Stimulated activated CD8-positive, alpha-beta memory T cell treated with anti-CD3 and anti-CD28 coated beads, Interleukin-2, amount 100 ng/mL, for 1 hour (primary cell): ENCODE results near the gene CTRB1.
"Not testable (repeated sequence)": the region's sequence is repeated elsewhere in the genome, so short reads cannot be mapped to it uniquely, and the experiment has no call there.

Experiments
- DNase-seq, 2 donors: peaks; one replicate each; pipeline ENCODE4 v3.0.0-alpha.2; 2020; ENCODE audit warnings: low read depth in 2 of 2

Gene CTRB1

DNA sequence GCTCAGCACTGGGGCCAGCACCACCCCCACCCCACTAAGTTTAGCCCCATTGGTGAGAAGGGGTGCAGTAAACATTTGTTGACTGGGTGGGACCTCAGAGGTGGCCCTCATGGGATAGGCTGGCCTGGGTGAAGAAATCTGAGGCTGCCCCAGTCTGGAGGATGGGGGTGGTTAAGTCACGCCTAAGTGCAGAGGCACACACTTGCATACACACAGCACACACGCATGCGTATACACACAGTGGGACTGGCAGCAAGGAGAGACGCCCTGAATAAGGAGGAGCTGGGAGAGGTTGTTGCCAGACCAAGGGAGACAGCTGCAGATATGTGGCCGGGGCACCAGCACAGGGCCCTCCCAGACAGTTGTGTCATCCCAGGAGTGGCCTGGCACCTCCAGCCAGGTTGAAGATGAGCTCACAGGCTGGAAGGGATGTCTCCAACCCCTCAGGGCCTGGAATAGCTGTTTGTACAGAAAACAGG is 35.6 kb downstream of the CTRB1 start:
- no peak for DNase-seq

DNA sequence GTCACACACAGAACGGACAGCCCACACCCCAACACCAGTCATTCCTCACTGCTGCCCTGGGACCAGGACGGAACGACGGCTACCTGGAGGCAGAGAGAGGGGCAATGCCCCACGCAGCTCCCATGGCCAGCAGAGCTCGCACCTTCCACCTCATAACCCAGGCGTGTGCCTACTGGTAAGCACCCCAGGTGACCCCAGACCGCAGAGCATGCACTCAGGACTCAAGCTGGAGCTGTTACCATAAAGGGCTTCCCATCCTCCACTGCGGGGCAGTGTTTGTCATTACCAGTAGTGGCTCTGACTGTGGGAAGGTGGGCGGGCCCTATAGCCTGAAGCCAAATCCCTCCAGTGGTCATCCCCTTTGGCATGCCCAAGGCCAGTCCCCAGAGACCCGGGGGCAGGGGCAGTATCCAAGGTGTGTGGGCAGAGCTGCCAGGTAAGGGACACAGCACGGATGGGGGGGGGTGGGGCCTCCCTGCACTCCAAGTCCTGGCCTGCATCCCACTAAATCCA is 37.3 kb downstream of the CTRB1 start:
- no peak for DNase-seq

DNA sequence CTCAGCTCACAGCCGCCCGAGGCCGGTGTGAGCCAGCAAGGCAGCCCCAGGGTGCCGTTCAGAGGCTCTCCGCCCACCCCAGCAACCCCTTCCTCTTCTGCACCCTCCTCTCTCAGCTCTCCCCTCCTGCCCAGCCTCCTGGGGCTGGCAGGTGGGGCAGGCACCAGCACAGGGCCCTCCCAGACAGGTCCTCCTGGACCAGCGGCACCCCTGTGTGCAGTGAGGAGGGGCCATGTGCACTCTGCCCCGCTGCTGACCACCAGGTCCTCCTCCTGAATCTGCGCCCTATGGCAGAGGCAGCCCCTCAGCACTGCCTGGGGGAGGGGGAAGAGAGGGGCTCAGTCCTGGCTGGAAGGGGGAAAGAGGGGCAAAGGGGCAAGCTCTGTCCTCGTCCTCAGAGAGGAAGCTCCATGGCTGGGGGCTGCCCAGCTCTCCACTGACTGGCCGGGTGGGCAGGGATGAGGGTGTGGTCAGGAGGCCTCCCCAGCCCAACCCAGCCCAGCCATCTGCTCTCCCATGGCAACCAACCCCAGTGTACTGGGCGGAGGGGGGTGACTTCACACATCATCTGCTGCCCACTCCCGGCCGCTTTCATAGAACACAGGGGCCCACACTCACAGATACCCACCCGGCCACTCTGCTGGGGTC is 38.0 kb downstream of the CTRB1 start:
- DNase-seq = no peak

DNA sequence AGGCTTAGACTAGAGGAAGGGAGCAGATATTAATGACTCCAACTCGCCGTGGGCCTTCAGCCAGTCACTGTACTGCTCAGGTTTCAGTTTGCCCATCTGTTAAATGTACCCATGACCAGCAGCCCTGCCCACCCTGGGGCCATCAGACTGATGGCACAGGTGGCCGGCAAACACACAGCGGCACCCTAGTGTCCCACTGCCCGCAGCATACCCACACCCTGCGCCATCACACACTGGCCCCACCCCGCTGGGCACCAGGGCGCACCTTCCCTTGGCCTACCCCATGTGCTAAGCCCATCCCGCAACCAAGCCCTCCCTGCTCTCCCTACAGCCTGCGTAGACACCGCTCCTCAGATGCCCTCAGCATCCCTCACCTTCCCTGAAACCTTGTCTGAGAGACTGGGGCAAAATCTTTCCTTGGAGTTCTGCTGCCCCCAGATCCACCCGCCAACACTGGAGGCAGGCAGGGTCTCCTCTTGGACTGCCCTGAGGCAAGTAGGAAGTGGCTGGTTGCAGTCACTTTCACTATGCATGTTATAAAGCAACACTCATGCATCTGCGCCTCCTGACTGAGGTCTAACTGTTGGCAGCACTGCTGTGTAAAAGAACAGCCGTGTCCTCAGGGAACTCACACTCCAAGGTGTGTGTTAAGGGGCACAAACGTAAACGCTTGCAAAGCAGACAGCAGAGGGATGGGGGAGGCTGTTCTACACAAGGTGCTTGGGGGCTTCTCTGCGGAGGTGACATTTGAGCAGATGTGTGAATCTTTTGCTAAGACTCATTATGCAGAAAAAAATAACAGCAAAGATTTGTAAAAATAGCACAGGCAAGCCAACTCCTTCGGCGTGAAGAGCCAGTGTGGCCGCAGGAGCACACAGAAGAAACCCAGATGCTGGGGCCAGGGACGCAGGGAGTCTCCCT is 39.4 kb downstream of the CTRB1 start:
- no peak for DNase-seq

DNA sequence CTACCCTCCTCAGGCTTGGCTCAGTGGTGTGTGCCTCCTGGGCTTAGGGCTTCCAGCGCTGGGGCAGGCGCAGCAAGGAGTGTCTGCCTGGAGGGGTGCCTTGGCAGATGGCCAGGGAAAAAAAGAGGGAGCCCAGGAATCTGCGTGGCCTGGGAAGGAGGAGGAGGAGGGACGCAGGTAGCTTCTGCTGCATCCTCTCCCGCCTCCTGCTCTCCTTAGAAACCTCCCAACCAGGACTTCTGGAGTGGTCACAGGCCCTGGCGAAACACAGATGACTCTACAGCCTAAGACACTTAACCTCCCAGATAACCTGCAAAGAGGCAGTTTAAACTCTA is 40.0 kb downstream of the CTRB1 start:
- no peak for DNase-seq

DNA sequence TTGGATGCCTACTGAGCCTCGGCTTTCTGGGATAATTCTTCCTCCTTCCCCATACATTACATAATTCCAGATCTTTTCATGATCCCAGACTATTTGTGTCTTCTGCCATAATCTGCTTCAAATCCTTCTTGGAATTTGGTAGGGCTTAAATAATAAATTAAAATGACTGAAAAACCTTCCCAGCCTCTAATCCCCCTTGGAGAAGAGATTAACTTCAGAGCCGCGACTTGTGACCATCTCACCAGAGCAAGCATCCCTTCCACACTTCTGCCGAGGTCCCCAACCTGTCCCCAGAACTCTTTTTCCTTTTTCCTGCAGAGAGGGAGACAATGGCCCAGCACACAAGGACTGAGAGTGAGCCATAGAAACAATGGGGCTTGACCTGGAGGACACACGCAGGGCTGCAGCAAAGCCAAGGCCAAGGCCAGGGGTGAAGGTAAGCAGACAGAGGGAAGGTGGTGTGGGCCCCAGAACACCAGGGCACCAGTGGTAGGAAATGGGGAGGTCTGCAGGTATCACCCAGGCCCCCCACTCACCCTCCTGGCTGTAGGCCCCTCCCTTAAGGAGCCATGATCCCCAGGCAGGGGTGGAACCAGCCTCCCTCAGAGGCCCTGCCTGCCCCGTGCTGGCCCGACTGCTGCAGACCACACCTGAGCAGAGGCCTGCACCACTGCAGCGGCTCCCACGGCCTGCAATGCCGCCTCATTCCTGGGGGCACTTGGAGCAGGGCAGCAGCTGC is 42.2 kb downstream of the CTRB1 start:
- no peak for DNase-seq

DNA sequence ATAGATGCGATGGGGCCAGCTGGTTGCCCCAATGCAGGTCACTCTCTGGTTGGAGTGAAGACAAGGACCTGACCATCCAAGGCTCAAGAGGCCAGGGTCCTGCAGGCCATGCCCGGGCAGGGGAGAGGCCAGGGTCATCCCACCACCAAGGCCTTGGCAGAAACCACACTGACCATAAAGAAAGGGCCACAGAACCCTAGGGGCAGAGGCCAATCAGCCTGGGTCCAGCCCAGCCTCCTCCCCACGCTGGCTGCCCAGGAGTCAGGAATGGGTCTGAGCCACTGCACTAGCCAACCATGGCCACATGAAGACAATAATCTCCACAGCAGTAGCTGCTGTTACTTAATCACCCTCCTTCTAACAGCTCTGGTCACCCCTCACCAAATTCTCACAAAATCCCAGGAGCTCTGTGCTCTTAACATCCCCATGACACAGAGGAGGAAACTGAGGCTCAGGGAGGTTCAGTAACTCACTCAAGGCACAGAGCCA is 42.8 kb downstream of the CTRB1 start:
- DNase-seq = no peak

DNA sequence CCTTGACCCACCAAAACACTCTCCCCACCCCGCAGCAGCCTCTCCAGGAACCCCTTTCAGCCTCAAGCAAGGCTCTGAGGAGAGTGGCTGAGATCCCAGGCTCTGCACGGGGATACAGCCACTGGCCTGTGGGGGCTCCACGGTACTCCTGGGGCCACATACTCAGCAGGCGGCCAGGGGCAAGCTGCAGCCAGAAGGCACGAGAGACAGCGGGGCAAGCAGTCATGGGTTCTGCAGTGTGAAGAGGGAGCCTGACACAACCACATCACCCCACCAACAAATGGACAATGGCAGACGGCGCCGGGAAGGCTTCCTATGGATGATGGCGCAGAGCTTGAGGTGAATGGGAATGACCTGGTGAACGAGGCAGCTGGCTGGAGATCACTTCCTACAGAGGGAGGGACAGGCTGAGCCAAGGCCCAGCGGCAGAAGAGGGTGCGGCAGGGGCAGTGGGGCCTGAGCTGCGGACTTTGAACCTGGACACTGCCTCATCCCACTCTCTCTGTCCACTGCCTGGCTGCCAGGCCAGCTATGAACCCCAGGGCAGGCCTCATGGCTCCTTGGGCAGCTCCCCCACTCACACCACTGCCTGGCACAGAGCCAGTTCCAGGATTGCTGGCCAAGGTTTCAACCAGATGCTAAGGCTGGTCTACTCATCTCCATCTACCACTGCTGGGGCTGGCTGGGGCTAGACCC is 43.5 kb downstream of the CTRB1 start:
- DNase-seq = no peak

DNA sequence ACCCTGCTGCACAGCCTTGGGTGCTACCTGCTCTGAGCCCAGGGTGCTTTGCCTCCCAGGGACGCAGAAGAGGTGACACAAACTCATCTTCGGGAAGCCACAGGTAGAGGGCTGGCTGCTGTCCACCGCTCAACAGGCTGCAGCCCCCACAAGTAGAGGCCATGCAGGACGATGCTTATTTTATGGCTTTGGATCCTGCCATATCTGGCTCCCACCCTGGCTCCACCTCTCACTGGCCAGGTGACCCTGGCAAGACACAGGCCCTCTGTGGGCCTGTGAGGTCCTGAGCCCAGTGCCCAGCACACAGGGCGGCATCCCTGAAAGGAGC is 44.0 kb downstream of the CTRB1 start:
- DNase-seq = no peak

DNA sequence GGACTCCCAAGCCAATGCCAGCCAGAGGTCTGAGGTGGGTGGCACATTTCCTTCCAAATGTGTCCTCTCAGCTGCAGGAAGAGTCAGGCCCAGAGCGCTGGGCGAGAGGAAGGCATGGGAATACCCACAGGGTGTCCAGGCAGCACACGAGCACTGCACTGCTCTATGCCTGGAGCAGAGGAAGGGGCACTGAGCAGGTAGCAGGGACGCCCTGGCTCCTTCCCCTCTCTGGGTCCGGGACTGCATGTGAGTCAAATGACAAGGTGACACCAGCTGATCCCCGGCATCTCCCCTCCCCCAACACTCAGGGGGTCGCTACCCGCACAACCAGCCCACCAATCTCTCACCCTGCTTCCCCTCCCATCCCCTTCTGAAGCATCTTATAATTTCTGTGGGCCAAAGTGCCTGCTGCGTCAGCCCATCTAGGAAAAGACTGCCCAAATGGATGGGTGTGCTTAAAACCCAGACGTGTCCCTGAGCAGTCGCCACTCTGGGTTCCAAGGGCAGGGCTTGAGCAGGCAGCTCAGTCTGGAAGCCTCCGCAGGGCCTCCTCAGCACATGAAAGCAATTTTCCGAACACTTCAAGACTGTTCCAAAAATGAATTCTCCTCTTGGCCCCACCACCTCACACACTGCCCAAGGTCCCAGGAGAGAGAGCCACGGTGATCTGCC is 44.6 kb downstream of the CTRB1 start:
- no peak for DNase-seq

DNA sequence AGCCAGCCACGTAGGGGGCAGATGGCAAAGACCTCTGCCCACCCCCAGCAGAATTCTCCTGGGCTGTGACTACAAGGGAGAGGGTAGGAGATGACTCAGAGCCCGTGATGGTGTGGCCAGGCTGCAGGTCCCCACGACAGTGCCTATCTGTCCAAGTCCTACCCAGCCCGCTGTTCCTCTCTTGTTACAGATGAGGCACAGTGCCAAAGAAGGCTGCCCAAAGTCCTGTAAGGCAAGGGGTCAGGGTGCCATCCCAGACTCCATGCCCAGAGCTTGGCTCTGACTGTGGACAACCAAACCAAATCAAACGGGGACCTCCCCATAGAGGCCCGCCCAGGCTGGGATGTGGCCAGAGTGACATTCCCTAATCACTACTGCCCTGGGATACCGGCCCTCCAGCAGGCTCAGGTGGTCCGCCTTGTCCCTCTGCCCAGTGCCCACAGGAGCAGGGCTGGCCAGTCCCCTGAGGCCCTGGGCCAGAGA is 45.2 kb downstream of the CTRB1 start:
- no peak for DNase-seq

DNA sequence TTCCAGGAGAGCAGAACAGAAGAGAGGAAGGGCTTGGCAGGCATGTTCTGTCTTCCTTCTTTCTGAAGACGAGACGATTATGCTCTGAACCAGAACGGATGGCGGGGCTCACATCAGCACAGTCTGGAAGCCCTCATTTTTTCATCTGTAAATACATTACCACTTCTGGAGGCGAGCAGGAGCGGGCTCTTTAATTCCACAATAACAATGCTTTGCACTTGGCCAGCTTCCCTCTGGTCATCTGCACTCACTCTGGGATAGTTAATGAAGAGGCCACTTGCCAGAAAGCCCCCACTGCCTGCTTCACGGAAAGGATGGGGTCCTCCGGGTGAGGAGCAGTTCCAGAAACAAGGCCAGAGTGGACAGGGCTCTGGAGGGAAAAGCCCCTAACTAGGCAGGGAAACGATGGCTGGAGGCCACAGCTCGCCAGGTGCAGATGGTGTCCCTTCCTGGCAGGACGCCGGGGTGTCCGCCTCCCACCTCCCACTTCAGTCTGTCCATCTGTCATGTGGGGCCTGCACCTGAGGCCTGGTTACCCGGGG is 45.7 kb downstream of the CTRB1 start:
- DNase-seq = no peak

DNA sequence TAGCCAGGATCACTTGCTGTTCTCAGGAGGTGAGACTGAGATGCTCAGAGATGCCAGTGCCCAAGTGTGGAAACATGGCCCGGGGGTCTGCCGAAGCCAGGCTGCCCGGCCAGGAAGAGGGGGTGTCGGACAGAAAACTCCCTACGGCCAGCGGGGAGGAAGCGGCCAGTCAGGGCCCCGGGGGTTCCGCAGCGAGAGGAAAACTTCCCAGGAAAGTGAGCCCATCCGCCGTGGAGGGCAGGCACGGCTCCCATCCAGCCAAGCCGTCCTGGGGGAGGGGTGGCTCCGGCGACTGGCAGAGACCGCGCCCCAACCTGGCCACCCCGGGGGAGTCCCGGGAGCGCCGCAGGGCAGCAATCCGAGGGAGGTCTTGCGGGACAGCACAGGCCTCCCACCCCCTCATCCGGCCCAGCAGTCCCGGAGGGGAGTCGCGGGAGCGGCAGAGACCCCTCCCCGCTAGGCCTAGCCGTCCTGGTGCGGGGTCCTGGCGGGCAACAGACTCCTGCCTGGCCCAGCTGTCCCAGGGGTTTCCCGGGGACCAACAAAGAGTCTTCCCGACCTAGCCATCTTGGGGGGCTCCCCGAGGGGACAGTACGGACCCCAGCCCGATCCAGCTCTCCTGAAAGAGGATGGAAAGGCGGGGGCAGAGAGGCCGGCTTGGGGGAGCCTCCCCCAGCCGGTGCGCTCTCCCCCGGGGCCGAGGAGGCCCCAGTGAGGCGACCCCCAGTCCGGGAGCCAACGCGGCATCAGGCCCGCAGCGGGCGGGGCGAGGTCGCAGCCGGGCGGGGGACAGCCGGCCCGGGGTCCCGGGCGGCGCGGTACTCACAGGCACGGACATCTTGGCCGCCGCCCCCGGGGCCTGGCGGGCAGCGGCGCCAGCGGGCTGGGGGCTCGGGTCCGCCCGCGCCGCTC is 46.5 kb downstream of the CTRB1 start:
- no peak for DNase-seq

DNA sequence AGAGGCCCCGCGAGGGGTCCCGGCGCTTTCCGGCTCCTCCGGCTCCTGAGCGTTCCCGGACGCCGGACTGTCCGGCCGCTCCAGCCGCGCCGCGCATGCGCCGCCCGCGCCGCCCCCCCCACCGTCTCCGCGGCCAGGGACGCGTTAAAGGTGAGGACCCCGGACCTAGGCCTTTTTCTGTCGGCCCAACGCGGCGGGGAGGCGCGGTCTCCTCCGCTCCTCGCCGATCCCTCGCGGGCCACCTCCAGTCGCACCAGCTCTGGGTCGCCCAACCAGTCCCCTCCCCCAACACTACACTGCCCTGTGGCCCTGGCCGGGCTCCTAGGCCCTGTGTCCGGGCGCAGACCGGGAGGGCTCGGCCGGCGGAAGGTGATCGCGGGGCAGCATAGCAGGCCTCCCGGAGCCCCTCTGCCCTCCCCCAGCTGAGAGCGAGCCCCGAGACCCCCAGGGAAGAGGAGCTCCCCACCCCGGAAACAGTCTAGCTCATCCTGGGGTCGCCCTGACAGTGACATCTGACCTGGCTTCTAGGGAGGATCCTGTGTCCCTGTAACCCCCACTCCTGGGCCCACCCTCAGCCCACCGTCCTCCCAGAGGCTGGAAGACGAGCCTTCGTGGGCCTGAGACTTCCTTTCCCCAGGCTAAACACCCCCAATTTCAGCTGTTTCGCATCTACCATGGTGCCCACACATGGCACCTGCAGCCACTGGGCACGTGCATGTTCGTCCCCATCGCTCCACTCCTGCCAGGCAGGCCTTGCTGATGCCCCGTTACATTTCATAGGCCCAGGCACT is 47.3 kb downstream of the CTRB1 start:
- DNase-seq = no peak

DNA sequence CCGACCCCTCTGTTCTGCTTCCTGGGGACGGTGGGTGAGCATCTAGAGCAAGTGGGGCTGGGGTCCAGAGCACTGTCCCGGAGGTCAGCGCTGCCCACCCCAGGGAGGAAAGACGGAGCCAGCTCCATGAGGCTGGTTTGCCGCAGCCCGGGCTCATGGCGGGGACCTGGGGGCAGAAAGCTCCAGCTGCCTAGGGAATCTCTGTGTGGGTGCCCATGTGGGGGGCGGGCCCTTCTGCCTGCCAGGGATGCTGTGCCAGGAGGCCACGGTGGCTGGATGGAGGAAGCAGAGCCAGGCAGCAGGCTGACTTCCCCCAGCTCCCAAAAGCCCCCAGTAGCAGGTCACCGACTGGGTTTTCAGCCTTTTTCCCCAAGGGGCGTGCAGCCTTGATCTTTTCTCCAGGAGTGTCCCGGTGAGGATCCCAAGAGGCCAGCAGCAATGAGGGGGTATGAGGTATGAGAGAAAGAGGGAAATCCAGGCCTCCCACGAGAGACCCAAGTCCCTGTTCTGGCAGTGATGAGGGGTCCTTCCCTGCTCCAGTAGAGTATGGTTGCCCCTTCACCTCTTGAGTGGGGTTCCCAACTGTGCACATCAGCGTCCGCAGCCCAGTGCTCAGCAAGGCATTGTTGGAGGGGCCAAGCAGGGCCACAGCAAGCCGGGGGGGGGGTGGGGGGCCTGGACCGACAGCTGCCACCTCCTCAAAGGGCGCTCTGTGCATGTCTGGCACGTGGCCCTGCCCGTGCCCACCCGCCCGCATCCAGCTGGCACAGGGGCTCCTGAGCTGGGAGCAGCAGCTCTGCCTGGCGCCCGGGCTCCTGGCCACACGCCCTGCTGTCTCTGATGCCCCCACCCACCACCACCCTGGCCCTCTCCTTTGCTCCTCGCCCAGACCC is 48.2 kb downstream of the CTRB1 start:
- DNase-seq = no peak

DNA sequence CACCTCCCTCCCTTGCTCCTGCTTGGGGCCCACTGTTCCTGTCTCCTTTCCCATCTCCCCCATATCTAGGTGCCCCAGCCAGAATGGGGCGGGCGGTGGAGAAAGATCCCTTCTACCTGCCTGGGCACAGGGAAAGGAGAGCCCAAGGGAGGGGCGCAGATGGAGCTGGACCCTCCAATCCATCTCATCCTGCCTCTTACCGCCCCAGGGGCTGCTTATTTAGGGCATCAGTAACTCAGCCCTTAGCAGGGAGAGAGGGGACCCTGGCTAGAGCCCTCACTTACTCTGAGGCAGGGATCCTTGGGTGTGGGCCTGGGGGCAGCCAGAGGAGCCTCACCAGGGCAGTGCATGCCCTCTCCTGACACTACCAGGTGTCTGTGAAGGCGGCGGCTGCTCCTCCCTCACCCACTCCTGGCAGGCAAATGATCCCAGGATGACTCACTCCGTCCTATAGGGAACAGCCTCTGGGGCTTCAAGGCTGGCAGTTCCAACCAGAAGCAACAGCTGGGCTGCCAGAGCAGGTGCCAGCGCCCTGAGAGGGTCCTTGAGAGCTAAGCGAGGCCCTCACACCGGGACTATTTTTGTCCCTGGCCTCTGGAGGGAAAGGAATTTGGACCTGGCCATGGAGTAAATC is 49.0 kb downstream of the CTRB1 start:
- no peak for DNase-seq

DNA sequence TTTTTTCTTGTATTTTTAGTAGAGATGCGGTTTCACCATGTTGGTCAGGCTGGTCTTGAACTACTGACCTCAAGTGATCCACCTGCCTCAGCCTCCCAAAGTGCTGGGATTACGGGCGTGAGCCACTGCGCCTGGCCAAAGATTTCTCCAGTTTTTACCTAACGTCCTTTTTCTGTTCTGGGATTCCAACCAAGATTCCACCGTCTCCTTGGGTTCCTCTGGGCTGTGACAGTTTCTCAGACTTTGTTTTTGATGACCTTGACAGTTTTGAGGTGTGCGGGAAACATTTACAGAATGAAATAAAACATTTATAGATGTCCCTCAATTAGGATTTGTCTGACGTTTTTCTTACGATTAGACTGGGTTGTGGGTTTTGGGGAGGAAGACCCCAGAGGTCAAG is 50.6 kb downstream of the CTRB1 start:
- DNase-seq = not testable (repeated sequence)
